ENCODE measurements around the gene CDK6.

DNA sequence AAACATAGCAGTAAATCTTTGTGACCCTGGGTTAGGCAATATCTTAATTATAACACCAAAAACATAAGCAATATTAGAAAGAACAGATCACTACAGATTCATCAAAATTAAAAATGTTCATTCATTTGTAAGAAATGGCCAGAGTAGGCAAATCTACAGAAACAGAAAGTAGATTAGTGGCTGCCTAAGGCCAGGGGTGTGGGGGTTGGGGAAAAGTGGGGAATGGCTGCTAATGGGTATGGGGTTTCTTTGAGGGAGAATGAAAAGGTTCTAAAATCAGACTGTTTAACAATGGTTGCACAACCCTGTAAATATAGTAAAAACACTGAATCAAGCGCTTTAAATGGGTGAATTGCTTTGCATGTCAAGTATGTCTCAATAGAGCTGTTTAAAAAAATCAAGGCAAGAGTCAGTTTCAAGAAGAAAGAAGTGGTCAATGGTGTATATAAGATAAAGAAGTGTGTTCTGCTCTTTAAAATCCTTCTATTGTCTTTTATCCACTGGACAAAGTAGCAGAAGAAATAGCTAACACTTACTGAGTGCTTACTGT, 42.6 kb downstream of the CDK6 start:
- TF ChIP-seq, protein P1, sequence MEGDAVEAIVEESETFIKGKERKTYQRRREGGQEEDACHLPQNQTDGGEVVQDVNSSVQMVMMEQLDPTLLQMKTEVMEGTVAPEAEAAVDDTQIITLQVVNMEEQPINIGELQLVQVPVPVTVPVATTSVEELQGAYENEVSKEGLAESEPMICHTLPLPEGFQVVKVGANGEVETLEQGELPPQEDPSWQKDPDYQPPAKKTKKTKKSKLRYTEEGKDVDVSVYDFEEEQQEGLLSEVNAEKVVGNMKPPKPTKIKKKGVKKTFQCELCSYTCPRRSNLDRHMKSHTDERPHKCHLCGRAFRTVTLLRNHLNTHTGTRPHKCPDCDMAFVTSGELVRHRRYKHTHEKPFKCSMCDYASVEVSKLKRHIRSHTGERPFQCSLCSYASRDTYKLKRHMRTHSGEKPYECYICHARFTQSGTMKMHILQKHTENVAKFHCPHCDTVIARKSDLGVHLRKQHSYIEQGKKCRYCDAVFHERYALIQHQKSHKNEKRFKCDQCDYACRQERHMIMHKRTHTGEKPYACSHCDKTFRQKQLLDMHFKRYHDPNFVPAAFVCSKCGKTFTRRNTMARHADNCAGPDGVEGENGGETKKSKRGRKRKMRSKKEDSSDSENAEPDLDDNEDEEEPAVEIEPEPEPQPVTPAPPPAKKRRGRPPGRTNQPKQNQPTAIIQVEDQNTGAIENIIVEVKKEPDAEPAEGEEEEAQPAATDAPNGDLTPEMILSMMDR (IDR thresholded peaks at IDR 0.05; ENCODE audit: low read depth, low read length): no peak
- TF ChIP-seq EZH2phosphoT487 (IDR thresholded peaks at IDR 0.05; ENCODE audit: low read depth): no peak

Data from OCI-LY3 (cell line).